SK-N-MC (cell line): ENCODE measurements around the gene RTN4.

Experiments
- EZH2 ChIP-seq: fragments of 200-600 bp; sonication (generic); IDR thresholded peaks from one replicate; pipeline ENCODE4 v1.6.1; 2017; ENCODE audit warnings: antibody characterized with exemption
- POLR2AphosphoS5 ChIP-seq: IDR thresholded peaks from 2 replicates; pipeline ENCODE4 v1.6.1; 2012; ENCODE audit warnings: mild to moderate bottlenecking, low read depth, low read length, borderline replicate concordance

DNA sequence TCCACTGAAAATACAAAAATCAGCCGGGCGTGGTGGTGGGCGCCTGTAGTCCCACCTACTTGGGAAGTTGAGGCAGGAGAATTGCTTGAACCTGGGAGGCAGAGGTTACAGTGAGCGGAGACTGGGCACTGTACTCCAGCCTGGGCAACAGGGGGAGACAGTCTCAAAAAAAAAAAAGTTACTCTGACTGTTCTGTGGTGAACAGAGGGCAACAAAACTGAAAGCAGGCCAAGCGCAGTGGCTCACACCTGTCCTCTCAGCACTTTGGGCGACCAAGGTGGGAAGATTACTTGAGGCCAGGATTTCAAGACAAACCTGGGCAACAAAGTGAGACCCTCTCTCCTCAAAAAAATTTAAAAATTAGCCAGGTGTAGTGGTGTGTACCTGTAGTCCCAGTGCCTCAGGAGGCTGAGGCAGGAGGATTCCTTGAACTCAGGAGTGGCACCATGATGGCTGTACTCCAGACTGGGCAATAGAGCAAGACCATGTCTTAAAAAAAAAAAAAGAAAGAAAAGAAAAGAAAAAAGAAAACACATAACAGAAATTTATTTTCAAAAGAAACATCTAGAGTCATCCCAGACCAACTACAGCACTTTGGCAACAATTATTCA is 13.6 kb upstream of the RTN4 start:
- TF ChIP-seq POLR2AphosphoS5 (no peak), EZH2 (no peak)
